Spleen (tissue), 7 donors: ENCODE data around the gene MYO3B.

ENCODE experiments used
- CTCF ChIP-seq, 11 experiments: fragments of 200-600 bp in 7 of 11; fragments of 450-650 bp in 4 of 11; sonication (generic) in 4 of 11; IDR thresholded peaks in 8 of 11; conservative IDR thresholded peaks in 3 of 11; 1 replicate in 7 of 11; 2 replicates in 4 of 11; pipeline versions ENCODE4 v1.4.0 to v1.8.0; 2016 to 2021; ENCODE audit warnings: antibody characterized with exemption in 11 of 11, inconsistent platforms in 4 of 11, mild to moderate bottlenecking in 1 of 11
- POLR2A ChIP-seq, 3 donors: fragments of 450-650 bp; IDR thresholded peaks; one replicate each; pipeline ENCODE4 v1.5.1; 2017; ENCODE audit warnings: antibody characterized with exemption in 3 of 3, mild to moderate bottlenecking in 1 of 3
- donor health status: DM: no; HTN: no; CAD: no; lungs with moderate emphysema.
- donor health status: DM: no; HTN: no; CAD: no.
- donor health status: DM: no; HTN: no; CAD: no.

GRCh38 chr2:170454471-170455372 lies 276.8 kb downstream of the MYO3B start:
- TF ChIP-seq CTCF (IDR thresholded peaks at IDR 0.05 in 8 of 11, conservative IDR thresholded peaks at IDR 0.05 in 3 of 11), result no peak
- no peak for TF ChIP-seq POLR2A (IDR thresholded peaks at IDR 0.05)
